Measurements from ENCODE around the gene PSMD2. TPM values are rescaled to one million over a fixed set of nuclear protein-coding genes. Genes with fewer than 3 reads are reported as not detected.

Gene PSMD2
- total and polyA plus RNA-seq, 10 of the 15 experiments (the other 5 are each of a cell fraction or from before 2014, with no cell fraction given) = 103 to 515 (median 197) TPM

DNA sequence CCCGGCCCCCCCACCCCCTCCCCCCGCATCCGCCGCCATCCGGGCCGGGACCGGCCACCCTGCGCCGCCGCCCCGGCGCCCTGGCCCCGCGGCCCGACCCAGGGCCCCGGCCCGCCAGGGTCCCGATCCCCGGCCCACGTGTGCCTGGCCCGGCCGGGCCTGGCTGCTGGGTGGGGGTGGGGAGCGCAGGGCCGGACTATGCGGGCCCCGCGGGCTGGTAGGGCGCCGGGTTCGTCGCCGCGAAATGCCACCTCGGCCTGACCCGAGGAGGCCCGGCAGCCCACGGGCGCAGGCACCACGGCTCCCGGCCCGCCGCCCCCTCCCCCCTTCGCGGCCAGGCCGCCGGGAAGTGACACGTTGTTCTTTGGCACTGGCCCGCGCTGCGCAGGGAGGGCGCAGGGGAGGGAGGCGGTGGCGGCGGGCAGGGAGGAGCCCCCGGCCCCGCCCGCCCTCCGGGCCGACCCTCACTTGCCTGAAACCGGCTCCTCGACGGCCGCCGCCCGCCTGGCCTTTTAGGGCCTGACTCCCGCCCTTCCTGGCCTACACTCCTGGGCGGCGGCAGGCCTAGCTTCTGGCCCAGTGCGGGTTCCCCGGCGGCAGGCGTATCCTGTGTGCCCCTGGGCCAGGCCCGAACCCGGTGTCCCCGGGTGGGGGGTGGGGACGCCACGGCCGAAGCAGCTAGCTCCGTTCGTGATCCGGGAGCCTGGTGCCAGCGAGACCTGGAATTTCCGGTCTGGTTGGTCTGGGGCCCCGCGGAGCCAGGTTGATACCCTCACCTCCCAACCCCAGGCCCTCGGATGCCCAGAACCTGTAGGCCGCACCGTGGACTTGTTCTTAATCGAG is 15.9 kb downstream of the PSMD2 start (continued):
- TF ChIP-seq SIX5 (IDR thresholded peaks at IDR 0.05; ENCODE audit: low read depth, low read length, severe bottlenecking) = no peak
- no peak for TF ChIP-seq PAX5 (IDR thresholded peaks at IDR 0.05; ENCODE audit: borderline replicate concordance, low read depth, low read length)
- peak; percentile 2; the same call in 1 of the 2 replicates for TF ChIP-seq POLR2AphosphoS5 (IDR thresholded peaks at IDR 0.05; ENCODE audit: low read length)
- TF ChIP-seq ZBTB4 (CRISPR knock-in tag; IDR thresholded peaks at IDR 0.05) = no peak
- TF ChIP-seq ZBTB11 (CRISPR knock-in tag; IDR thresholded peaks at IDR 0.05) = no peak
- TF ChIP-seq IKZF1 (conservative IDR thresholded peaks at IDR 0.05) = peak; percentile 65; the same call in 1 of the 2 replicates
- TF ChIP-seq JUNB (IDR thresholded peaks at IDR 0.05) = no peak
- TF ChIP-seq NFXL1 (IDR thresholded peaks at IDR 0.05; ENCODE audit: borderline replicate concordance) = no peak
- peak; percentile 60; the same call in 1 of the 2 replicates for TF ChIP-seq NKRF (conservative IDR thresholded peaks at IDR 0.05)
- TF ChIP-seq ZSCAN29 (IDR thresholded peaks at IDR 0.05) = 0 out of 2 replicates have a peak, but pooled peaks have one; percentile 34
- peak; percentile 81 for TF ChIP-seq GATAD2B (conservative IDR thresholded peaks at IDR 0.05; ENCODE audit: low read depth)
- TF ChIP-seq NR2C1 (IDR thresholded peaks at IDR 0.05) = 0 out of 2 replicates have a peak, but pooled peaks have one; percentile 26
- no peak for TF ChIP-seq ZNF274 (IDR thresholded peaks at IDR 0.05; ENCODE audit: insufficient read depth, insufficient read length)
- no peak for TF ChIP-seq EED (IDR thresholded peaks at IDR 0.05; ENCODE audit: low read depth)
- TF ChIP-seq KAT2A (conservative IDR thresholded peaks at IDR 0.05; ENCODE audit: control insufficient read depth, low read depth, low read length) = no peak
- peak; percentile 70; the same call in 1 of the 2 replicates for TF ChIP-seq DPF2 (IDR thresholded peaks at IDR 0.05)
- TF ChIP-seq ZZZ3 (IDR thresholded peaks at IDR 0.05; ENCODE audit: control insufficient read depth, insufficient read length, low read depth) = no peak

Data from GM12878 (cell line).